ENCODE data around the gene ZNF492. TPM values are rescaled to one million over a fixed set of nuclear protein-coding genes. Genes with fewer than 3 reads are reported as not detected.

The ZNF492 gene
- total RNA-seq, 1 experiment from 2014 or later: not detected

DNA sequence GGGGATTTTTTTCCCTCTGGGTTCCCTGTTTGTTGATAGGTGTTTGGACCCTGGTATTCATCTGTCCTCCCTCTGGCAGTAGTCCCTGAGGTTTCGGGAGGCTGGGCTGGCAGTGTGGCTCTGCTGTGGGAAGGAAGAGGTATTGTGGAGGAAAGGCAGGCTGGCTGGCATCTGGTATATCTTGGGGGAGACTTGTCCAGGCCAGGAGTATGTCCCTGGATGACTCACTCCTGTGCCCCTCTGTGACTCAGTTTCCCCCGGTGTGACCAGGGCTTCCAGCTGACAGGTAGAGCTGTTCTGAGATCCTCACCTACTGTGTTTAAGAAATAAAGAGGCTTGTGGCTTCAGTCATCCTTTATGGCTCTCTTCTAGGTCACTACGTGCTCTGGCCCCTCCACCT lies 14.2 kb upstream of the ZNF492 start:
- no peak overlapping the region for H3K4me3 Mint-ChIP-seq
- H3K27me3 ChIP-seq (ENCODE audit: insufficient read depth, low read length): no peaks in the 10 kb centered on the region
- H3K27ac Mint-ChIP-seq: no peak overlapping the region

More for the DNA sequence above, 14.2 kb upstream of the ZNF492 start:
- H3K23me2 ChIP-seq (ENCODE audit: insufficient read length, low read depth, low read length, poor library complexity, severe bottlenecking): no peaks in the 10 kb centered on the region
- H2BK12ac ChIP-seq (ENCODE audit: insufficient read length, low read depth, low read length): no peak overlapping the region
- no peaks in the 10 kb centered on the region for H4K20me1 ChIP-seq (ENCODE audit: control insufficient read depth, insufficient read depth, insufficient read length)
- H3K27me3 Mint-ChIP-seq (ENCODE audit: low read depth): peaks cover 3% of the 10 kb centered on the region; the same call in 1 of the 2 replicates
- peaks cover 79 to 85% of the 10 kb centered on the region in 2 experiments for H3K9me3 Mint-ChIP-seq
- H3K4me1 Mint-ChIP-seq: no peaks in the 10 kb centered on the region
- no peak overlapping the region for H2AFZ ChIP-seq (ENCODE audit: low read length)
- H3K14ac ChIP-seq (ENCODE audit: insufficient read depth, low read length): no peak overlapping the region
- no peak overlapping the region for H4K8ac ChIP-seq (replicated peaks; ENCODE audit: insufficient read length, low read depth, low read length)
- H2BK5ac ChIP-seq (ENCODE audit: insufficient read length, low read length): no peak overlapping the region
- H4K91ac ChIP-seq (ENCODE audit: insufficient read length, low read depth, low read length): no peak overlapping the region
- no peak overlapping the region for H3K23ac ChIP-seq (ENCODE audit: insufficient read length, low read depth, low read length)
- no peak overlapping the region for H3K9ac ChIP-seq (ENCODE audit: extremely low read depth, insufficient read length, low read length)
- H3K18ac ChIP-seq (ENCODE audit: insufficient read length, low read depth, low read length): no peak overlapping the region
- no peaks in the 10 kb centered on the region for H3K4me1 ChIP-seq (ENCODE audit: insufficient read depth, low read length)
- H2BK15ac ChIP-seq (ENCODE audit: low read depth, low read length): no peak overlapping the region
- H2AK5ac ChIP-seq (ENCODE audit: insufficient read length, low read length): no peak overlapping the region
- H3K4me2 ChIP-seq (ENCODE audit: insufficient read depth, insufficient read length, low read length): no peak overlapping the region
- H3T11ph ChIP-seq (ENCODE audit: low read length): no peak overlapping the region
- H2BK20ac ChIP-seq (ENCODE audit: low read depth, low read length, poor library complexity, severe bottlenecking): no peak overlapping the region
- no peaks in the 10 kb centered on the region for H3K79me1 ChIP-seq (ENCODE audit: insufficient read depth, low read depth, low read length, poor library complexity, severe bottlenecking)
- H3K56ac ChIP-seq (ENCODE audit: insufficient read length, low read depth, low read length): no peak overlapping the region
- no CpG with 5 or more reads among the region's 3 CpGs for WGBS (ENCODE audit: extremely low coverage, insufficient read length, low lambda C conversion rate)
- no peak overlapping the region for H3K27ac ChIP-seq (ENCODE audit: insufficient read length, low read depth, low read length)
- no peaks in the 10 kb centered on the region for H3K79me2 ChIP-seq (ENCODE audit: insufficient read depth, low read length)
- H3K4ac ChIP-seq (ENCODE audit: low read depth, low read length): no peak overlapping the region
- no peak overlapping the region for H2BK120ac ChIP-seq (ENCODE audit: low read depth, low read length, poor library complexity, severe bottlenecking)
- no peak overlapping the region for H4K5ac ChIP-seq (ENCODE audit: insufficient read length, low read depth, low read length)
- TF ChIP-seq, protein P1, sequence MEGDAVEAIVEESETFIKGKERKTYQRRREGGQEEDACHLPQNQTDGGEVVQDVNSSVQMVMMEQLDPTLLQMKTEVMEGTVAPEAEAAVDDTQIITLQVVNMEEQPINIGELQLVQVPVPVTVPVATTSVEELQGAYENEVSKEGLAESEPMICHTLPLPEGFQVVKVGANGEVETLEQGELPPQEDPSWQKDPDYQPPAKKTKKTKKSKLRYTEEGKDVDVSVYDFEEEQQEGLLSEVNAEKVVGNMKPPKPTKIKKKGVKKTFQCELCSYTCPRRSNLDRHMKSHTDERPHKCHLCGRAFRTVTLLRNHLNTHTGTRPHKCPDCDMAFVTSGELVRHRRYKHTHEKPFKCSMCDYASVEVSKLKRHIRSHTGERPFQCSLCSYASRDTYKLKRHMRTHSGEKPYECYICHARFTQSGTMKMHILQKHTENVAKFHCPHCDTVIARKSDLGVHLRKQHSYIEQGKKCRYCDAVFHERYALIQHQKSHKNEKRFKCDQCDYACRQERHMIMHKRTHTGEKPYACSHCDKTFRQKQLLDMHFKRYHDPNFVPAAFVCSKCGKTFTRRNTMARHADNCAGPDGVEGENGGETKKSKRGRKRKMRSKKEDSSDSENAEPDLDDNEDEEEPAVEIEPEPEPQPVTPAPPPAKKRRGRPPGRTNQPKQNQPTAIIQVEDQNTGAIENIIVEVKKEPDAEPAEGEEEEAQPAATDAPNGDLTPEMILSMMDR (conservative IDR thresholded peaks at IDR 0.05): no peak
- H3K36me3 Mint-ChIP-seq (ENCODE audit: insufficient read depth in 1 of 3, low read depth in 3 of 3): peaks cover 5 to 18% (median 11%) of the 10 kb centered on the region in 3 experiments; a peak in 6 of 7 replicates
- H3K9me3 ChIP-seq (ENCODE audit: control insufficient read depth, low read depth, low read length): peaks cover 87% of the 10 kb centered on the region
- no peak for DNase-seq
